Measurements from ENCODE around the gene KLHL22. TPM values are rescaled to one million over a fixed set of nuclear protein-coding genes. Genes with fewer than 3 reads are reported as not detected.

Gene KLHL22
- total and polyA plus RNA-seq, 2 donors (not counting 3 experiments of a cell fraction or from before 2014, with no cell fraction given) = 24.2 to 33.6 TPM

DNA sequence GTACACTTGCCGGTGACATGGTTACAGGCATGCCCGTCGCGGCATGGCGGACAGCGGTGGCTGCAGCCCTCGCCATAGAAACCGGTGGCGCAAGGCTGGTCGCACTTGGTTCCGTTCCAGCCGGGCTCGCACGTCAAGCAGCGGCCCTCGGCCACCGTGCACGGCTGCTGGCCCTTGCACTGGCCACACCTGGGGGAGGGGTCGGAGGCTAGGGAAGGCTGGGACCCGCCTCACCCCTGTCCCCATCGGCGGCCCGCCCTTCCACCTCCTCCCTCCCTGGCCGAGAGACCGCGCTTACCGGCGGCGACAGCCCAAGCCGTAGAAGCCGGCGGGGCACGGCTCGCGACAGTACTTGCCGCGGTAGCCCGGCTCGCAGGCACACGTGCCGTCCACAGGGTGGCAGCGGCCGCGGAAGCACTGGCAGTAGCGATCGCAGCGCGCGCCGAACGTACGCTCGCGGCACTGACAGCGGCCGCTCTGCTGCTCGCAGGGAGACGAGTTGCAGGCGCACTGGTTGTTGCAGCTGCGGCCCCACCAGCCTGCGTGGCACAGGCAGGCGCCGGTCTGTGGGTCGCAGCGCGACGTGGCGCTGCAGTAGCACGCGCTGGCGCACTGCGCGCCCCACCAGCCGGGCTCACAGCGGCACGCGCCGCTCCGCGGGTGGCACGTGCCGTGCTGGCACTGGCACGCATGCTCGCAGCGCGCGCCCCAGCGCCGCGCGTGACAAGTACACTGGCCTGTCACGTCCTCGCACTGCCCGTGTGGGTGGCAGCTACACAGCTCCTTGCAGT, 64.7 kb downstream of the KLHL22 start:
- BruUV-seq (replicated peaks) = no TSS peak
- DNase-seq (ENCODE audit: low read depth, low spot score) (peak; percentile 44), FAIRE-seq (peak; percentile 54)
- intact Hi-C loops (cut with micrococcal nuclease) (loop anchor here (1.0 kb wide), 1 partner anchor 25 kb away; no protein-coding TSS in a partner anchor), dilution Hi-C loops (cut with MboI; ENCODE audit: extremely low pct_ligation_motif_present, low sequenced_read_pairs) (no loop called here)
- no peak for TF ChIP-seq FOS (IDR thresholded peaks at IDR 0.05; ENCODE audit: borderline replicate concordance, insufficient read depth, low read length)
- no peak for TF ChIP-seq GATA2 (IDR thresholded peaks at IDR 0.05; ENCODE audit: insufficient read depth, insufficient read length, low read depth, low read length)
- no peak for TF ChIP-seq POLR2A (IDR thresholded peaks at IDR 0.05; ENCODE audit: low read depth, low read length)
- TF ChIP-seq, protein P1, sequence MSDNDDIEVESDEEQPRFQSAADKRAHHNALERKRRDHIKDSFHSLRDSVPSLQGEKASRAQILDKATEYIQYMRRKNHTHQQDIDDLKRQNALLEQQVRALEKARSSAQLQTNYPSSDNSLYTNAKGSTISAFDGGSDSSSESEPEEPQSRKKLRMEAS (IDR thresholded peaks at IDR 0.05; ENCODE audit: insufficient read depth, insufficient read length) = peak; percentile 44
- TF ChIP-seq EZH2 (IDR thresholded peaks at IDR 0.05; ENCODE audit: borderline replicate concordance, low read depth, low read length, severe bottlenecking) = no peak
- TF ChIP-seq, protein P2, sequence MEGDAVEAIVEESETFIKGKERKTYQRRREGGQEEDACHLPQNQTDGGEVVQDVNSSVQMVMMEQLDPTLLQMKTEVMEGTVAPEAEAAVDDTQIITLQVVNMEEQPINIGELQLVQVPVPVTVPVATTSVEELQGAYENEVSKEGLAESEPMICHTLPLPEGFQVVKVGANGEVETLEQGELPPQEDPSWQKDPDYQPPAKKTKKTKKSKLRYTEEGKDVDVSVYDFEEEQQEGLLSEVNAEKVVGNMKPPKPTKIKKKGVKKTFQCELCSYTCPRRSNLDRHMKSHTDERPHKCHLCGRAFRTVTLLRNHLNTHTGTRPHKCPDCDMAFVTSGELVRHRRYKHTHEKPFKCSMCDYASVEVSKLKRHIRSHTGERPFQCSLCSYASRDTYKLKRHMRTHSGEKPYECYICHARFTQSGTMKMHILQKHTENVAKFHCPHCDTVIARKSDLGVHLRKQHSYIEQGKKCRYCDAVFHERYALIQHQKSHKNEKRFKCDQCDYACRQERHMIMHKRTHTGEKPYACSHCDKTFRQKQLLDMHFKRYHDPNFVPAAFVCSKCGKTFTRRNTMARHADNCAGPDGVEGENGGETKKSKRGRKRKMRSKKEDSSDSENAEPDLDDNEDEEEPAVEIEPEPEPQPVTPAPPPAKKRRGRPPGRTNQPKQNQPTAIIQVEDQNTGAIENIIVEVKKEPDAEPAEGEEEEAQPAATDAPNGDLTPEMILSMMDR (IDR thresholded peaks at IDR 0.05; ENCODE audit: extremely low read depth in 1 of 2, insufficient read depth in 1 of 2, low read depth in 1 of 2, low read length in 2 of 2) = peak; percentile 40 to 74
- TF ChIP-seq POLR2AphosphoS5 (IDR thresholded peaks at IDR 0.05; ENCODE audit: insufficient read depth, low read depth, low read length) = no peak
- peak; percentile 42 for TF ChIP-seq MYC (IDR thresholded peaks at IDR 0.05; ENCODE audit: low read depth, low read length)
- no peak for TF ChIP-seq JUN (IDR thresholded peaks at IDR 0.05; ENCODE audit: borderline replicate concordance, insufficient read depth, insufficient read length, low read depth)
- H2AFZ ChIP-seq (ENCODE audit: low read depth, low read length) = peak overlapping the region; percentile 44
- H3K27ac ChIP-seq (ENCODE audit: insufficient read depth, low read depth, low read length) = no peak overlapping the region
- POLR2A ChIA-PET = no interaction called here
- H3K36me3 ChIP-seq (ENCODE audit: control insufficient read depth in 2 of 2, extremely low read depth in 1 of 2, insufficient read depth in 2 of 2, low read length in 2 of 2) = peaks cover 4 to 15% of the 10 kb centered on the region in 2 experiments
- no peaks in the 10 kb centered on the region for H3K9me1 ChIP-seq (replicated peaks; ENCODE audit: control insufficient read depth, extremely low read depth, insufficient read depth, low read length)
- H3K27me3 ChIP-seq (ENCODE audit: control insufficient read depth in 2 of 2, insufficient read depth in 2 of 2, low read length in 2 of 2) = no peaks in the 10 kb centered on the region
- H3K4me3 ChIP-seq (replicated peaks in 1 of 3; ENCODE audit: insufficient read depth in 1 of 3, low read depth in 1 of 3, low read length in 3 of 3) = peak overlapping the region in 1 of 3 experiments; percentile 9
- peak overlapping the region; percentile 19 for H3K4me2 ChIP-seq (ENCODE audit: insufficient read depth, low read length)
- H3K4me1 ChIP-seq (ENCODE audit: control insufficient read depth, extremely low read depth, insufficient read depth, low read length) = peaks cover 5% of the 10 kb centered on the region
- H4K20me1 ChIP-seq (replicated peaks; ENCODE audit: control insufficient read depth, extremely low read depth, insufficient read depth, low read length) = peaks cover 2% of the 10 kb centered on the region
- no peak overlapping the region for H3K9ac ChIP-seq (replicated peaks; ENCODE audit: extremely low read depth, insufficient read depth, low read length)
- CTCF ChIA-PET = interaction anchor here (4.8 kb wide), 1 partner anchor 12 kb away, joined by 36 read pairs; no protein-coding TSS in a partner anchor
- peaks cover 12% of the 10 kb centered on the region for H3K79me2 ChIP-seq (ENCODE audit: control insufficient read depth, insufficient read depth, low read length)
- no peaks in the 10 kb centered on the region for H3K9me3 ChIP-seq (replicated peaks; ENCODE audit: control insufficient read depth, insufficient read depth, low read length)

Data from endothelial cell of umbilical vein (primary cell).